Measurements from ENCODE around the gene TRAPPC14.

TRAPPC14 gene

GRCh38 chr7:100157334-100158228 is 942 bp downstream of the TRAPPC14 start (continued):
- TF ChIP-seq ZBTB26 (tag by site-specific recombination; optimal IDR thresholded peaks at IDR 0.05): no peak
- TF ChIP-seq ZNF350 (tag by site-specific recombination; IDR thresholded peaks at IDR 0.05): no peak
- TF ChIP-seq SETDB1 (IDR thresholded peaks at IDR 0.05; ENCODE audit: insufficient read length, low read length): no peak
- no peak for TF ChIP-seq ZNF596 (tag by site-specific recombination; IDR thresholded peaks at IDR 0.05)
- TF ChIP-seq ZNF157 (tag by site-specific recombination; IDR thresholded peaks at IDR 0.05): no peak
- TF ChIP-seq ZEB2 (tag by site-specific recombination; IDR thresholded peaks at IDR 0.05): peak; percentile 80
- 0 out of 2 replicates have a peak, but pooled peaks have one; percentile 12 for TF ChIP-seq REST (tag by site-specific recombination; IDR thresholded peaks at IDR 0.05)
- no peak; the same call in 1 of the 2 replicates for TF ChIP-seq OSR2 (tag by site-specific recombination; IDR thresholded peaks at IDR 0.05)
- TF ChIP-seq ZSCAN30 (tag by site-specific recombination; IDR thresholded peaks at IDR 0.05): no peak
- no peak for TF ChIP-seq ZNF26 (tag by site-specific recombination; IDR thresholded peaks at IDR 0.05)
- TF ChIP-seq ATF2 (tag by site-specific recombination; IDR thresholded peaks at IDR 0.05; ENCODE audit: low read depth): peak; percentile 48
- TF ChIP-seq CTCF (tag by site-specific recombination; IDR thresholded peaks at IDR 0.05): peak; percentile 74
- no peak for TF ChIP-seq ZNF324 (tag by site-specific recombination; IDR thresholded peaks at IDR 0.05)
- no peak for TF ChIP-seq ZNF354C (tag by site-specific recombination; IDR thresholded peaks at IDR 0.05; ENCODE audit: borderline replicate concordance, low read depth)
- TF ChIP-seq ZNF274 (IDR thresholded peaks at IDR 0.05; ENCODE audit: low read length): no peak
- TF ChIP-seq ZNF274 (tag by site-specific recombination; IDR thresholded peaks at IDR 0.05; ENCODE audit: borderline replicate concordance): no peak
- no peak for TF ChIP-seq ZNF624 (tag by site-specific recombination; IDR thresholded peaks at IDR 0.05)
- TF ChIP-seq ZSCAN16 (tag by site-specific recombination; IDR thresholded peaks at IDR 0.05): no peak
- TF ChIP-seq ZNF777 (tag by site-specific recombination; IDR thresholded peaks at IDR 0.05; ENCODE audit: borderline replicate concordance): no peak
- TF ChIP-seq ZBTB6 (tag by site-specific recombination; IDR thresholded peaks at IDR 0.05): peak; percentile 76; the same call in 1 of the 2 replicates
- TF ChIP-seq KLF10 (tag by site-specific recombination; IDR thresholded peaks at IDR 0.05): no peak
- no peak for TF ChIP-seq PRDM4 (tag by site-specific recombination; IDR thresholded peaks at IDR 0.05)
- TF ChIP-seq ZNF366 (tag by site-specific recombination; conservative IDR thresholded peaks at IDR 0.05): peak; percentile 66
- TF ChIP-seq ZNF214 (tag by site-specific recombination; IDR thresholded peaks at IDR 0.05; ENCODE audit: borderline replicate concordance): no peak
- TF ChIP-seq ZNF670 (tag by site-specific recombination; IDR thresholded peaks at IDR 0.05; ENCODE audit: low read depth): no peak
- no peak for TF ChIP-seq ZNF664 (tag by site-specific recombination; IDR thresholded peaks at IDR 0.05)

Data from HEK293 (cell line).